ENCODE results near the gene UCK1. TPM values are rescaled to one million over a fixed set of nuclear protein-coding genes. Genes with fewer than 3 reads are reported as not detected.

The UCK1 gene
- total RNA-seq, 1 donor from 2014 or later = 30.4 TPM

- ATAC-seq (ENCODE audit: low read depth) (no peak), DNase-seq (no peak)
- Mint-ChIP-seq H3K27ac (no peak overlapping the region), H3K4me3 (no peak overlapping the region), H3K36me3 (ENCODE audit: low read depth) (peaks cover 97% of the 10 kb centered on the region), H3K9me3 (no peaks in the 10 kb centered on the region), H3K4me1 (no peaks in the 10 kb centered on the region), H3K27me3 (no peaks in the 10 kb centered on the region)
- ChIA-PET POLR2A (no interaction called here), CTCF (no interaction called here)
- intact Hi-C loops (cut with micrococcal nuclease) = no loop called here
- no peak for TF ChIP-seq CTCF (IDR thresholded peaks at IDR 0.05)
Observed at GRCh38 chr9:131485728-131486422, 45.2 kb downstream of the UCK1 start.

- DNase-seq = no peak
- ChIA-PET POLR2A (no interaction called here), CTCF (no interaction called here)
- no peaks in the 10 kb centered on the region for H3K4me1 Mint-ChIP-seq
- H3K27me3 Mint-ChIP-seq = no peaks in the 10 kb centered on the region
- H3K27ac Mint-ChIP-seq = no peak overlapping the region
- ATAC-seq (ENCODE audit: low read depth) = no peak
- H3K36me3 Mint-ChIP-seq (ENCODE audit: low read depth) = peaks cover 94% of the 10 kb centered on the region
- intact Hi-C loops (cut with micrococcal nuclease) = no loop called here
- no peak for TF ChIP-seq CTCF (IDR thresholded peaks at IDR 0.05)
- H3K9me3 Mint-ChIP-seq = no peaks in the 10 kb centered on the region
- H3K4me3 Mint-ChIP-seq = no peak overlapping the region
Observed at GRCh38 chr9:131485206-131485605, 45.9 kb downstream of the UCK1 start.

- peaks cover 93% of the 10 kb centered on the region for H3K36me3 Mint-ChIP-seq (ENCODE audit: low read depth)
Observed at GRCh38 chr9:131484560-131485185, 46.4 kb downstream of the UCK1 start.

GRCh38 chr9:131484051-131484445 lies 47.0 kb downstream of the UCK1 start:
- Mint-ChIP-seq H3K4me3 (no peak overlapping the region), H3K27me3 (no peaks in the 10 kb centered on the region), H3K4me1 (no peaks in the 10 kb centered on the region), H3K9me3 (no peaks in the 10 kb centered on the region), H3K27ac (no peak overlapping the region), H3K36me3 (ENCODE audit: low read depth) (peaks cover 93% of the 10 kb centered on the region)
- ChIA-PET CTCF (no interaction called here), POLR2A (no interaction called here)
- no peak for ATAC-seq (ENCODE audit: low read depth)
- TF ChIP-seq CTCF (IDR thresholded peaks at IDR 0.05) = no peak
- intact Hi-C loops (cut with micrococcal nuclease) = no loop called here
- DNase-seq = no peak

More at GRCh38 chr9:131484560-131485185, 46.4 kb downstream of the UCK1 start:
- TF ChIP-seq CTCF (IDR thresholded peaks at IDR 0.05) = no peak
- no peak for DNase-seq
- ChIA-PET POLR2A (no interaction called here), CTCF (no interaction called here)
- no peak for ATAC-seq (ENCODE audit: low read depth)
- Mint-ChIP-seq H3K27ac (no peak overlapping the region), H3K9me3 (no peaks in the 10 kb centered on the region), H3K4me3 (no peak overlapping the region), H3K27me3 (no peaks in the 10 kb centered on the region), H3K4me1 (no peaks in the 10 kb centered on the region)
- intact Hi-C loops (cut with micrococcal nuclease) = no loop called here

GRCh38 chr9:131483319-131484050 lies 47.6 kb downstream of the UCK1 start:
- intact Hi-C loops (cut with micrococcal nuclease) = no loop called here
- Mint-ChIP-seq H3K4me1 (no peaks in the 10 kb centered on the region), H3K9me3 (no peaks in the 10 kb centered on the region), H3K27me3 (no peaks in the 10 kb centered on the region), H3K4me3 (no peak overlapping the region), H3K27ac (no peak overlapping the region), H3K36me3 (ENCODE audit: low read depth) (peaks cover 93% of the 10 kb centered on the region)
- ATAC-seq (ENCODE audit: low read depth) = no peak
- no peak for DNase-seq
- ChIA-PET POLR2A (no interaction called here), CTCF (no interaction called here)
- no peak for TF ChIP-seq CTCF (IDR thresholded peaks at IDR 0.05)
